GM19455 (cell line): ENCODE results near the gene ZBTB4.

Source experiments
- ATAC-seq: cut with Tn5 transposase; IDR thresholded peaks from one replicate; pipeline ENCODE4 v1.9.1; 2021; ENCODE audit not compliant: unreplicated experiment

ZBTB4 gene

GRCh38 chr17:7426896-7427489 is 52.4 kb downstream of the ZBTB4 start:
- ATAC-seq, result no peak

- ATAC-seq, result no peak
These were observed 53.1 kb downstream of the ZBTB4 start for GRCh38 chr17:7426203-7426863.

GRCh38 chr17:7425756-7426155 is 53.7 kb downstream of the ZBTB4 start:
- no peak for ATAC-seq

- no peak for ATAC-seq
These were observed 54.1 kb downstream of the ZBTB4 start, which contains the start of gene SPEM2 for GRCh38 chr17:7425316-7425715. Gene SPEM2 (plus strand): TSS chr17:7425616. CDS start chr17:7425689, 73 bp downstream.

GRCh38 chr17:7423679-7424078 is 55.8 kb downstream of the ZBTB4 start:
- ATAC-seq, result no peak

- ATAC-seq, result no peak
These were observed 58.2 kb downstream of the ZBTB4 start for GRCh38 chr17:7421186-7421585.

- ATAC-seq, result no peak
These were observed 59.4 kb downstream of the ZBTB4 start, which contains the start of gene SPEM1 for GRCh38 chr17:7419819-7420610. Gene SPEM1 (plus strand): TSS chr17:7420324. CDS start chr17:7420385, 61 bp downstream.

GRCh38 chr17:7418472-7419152 is 60.8 kb downstream of the ZBTB4 start:
- ATAC-seq, result no peak

GRCh38 chr17:7417056-7417655 is 62.3 kb downstream of the ZBTB4 start:
- no peak for ATAC-seq

- ATAC-seq, result no peak
These were observed 63.1 kb downstream of the ZBTB4 start for GRCh38 chr17:7416323-7416722.

- ATAC-seq, result no peak
These were observed 63.6 kb downstream of the ZBTB4 start for GRCh38 chr17:7415784-7416183.

GRCh38 chr17:7414837-7415236 is 64.6 kb downstream of the ZBTB4 start:
- no peak for ATAC-seq

GRCh38 chr17:7413346-7413985 is 66.0 kb downstream of the ZBTB4 start:
- no peak for ATAC-seq

- ATAC-seq, result no peak
These were observed 68.0 kb downstream of the ZBTB4 start for GRCh38 chr17:7411427-7411750.

GRCh38 chr17:7410634-7411426 is 68.6 kb downstream of the ZBTB4 start:
- no peak for ATAC-seq

GRCh38 chr17:7409716-7410115 is 69.7 kb downstream of the ZBTB4 start:
- no peak for ATAC-seq
